Measurements from ENCODE around the gene MYEOV. TPM values are rescaled to one million over a fixed set of nuclear protein-coding genes. Genes with fewer than 3 reads are reported as not detected.
A peak's percentile ranks its signal among the peaks of the same experiment; 100 is the strongest.

MYEOV gene
- total RNA-seq, 1 experiment from 2014 or later = 182 TPM

DNA sequence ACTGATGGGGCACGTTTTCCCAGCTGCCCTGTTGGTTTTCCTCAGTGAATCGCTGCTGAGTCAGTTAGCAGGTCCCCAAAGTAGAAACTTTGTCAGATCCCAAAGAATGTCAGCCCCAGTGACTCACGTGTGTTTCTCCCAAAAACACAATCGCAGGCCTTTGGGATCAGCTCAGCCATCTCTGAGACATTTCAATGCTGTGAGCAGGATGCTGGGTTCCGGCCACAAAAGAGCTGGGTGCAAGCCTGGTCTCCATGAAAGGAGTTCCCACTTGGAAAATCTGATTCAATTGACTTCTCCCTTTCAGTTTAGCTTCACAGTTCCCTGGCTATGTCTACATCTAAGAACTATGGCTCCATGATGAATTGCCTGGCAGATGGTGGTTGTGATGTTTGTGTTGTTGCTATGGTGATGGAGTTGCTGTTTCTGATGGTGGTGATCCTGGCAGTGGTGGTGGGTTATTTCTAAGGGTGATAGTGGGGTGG, 28.0 kb downstream of the MYEOV start:
- peak overlapping the region; percentile 45; the same call in 1 of the 2 replicates for H3K4me3 ChIP-seq

DNA sequence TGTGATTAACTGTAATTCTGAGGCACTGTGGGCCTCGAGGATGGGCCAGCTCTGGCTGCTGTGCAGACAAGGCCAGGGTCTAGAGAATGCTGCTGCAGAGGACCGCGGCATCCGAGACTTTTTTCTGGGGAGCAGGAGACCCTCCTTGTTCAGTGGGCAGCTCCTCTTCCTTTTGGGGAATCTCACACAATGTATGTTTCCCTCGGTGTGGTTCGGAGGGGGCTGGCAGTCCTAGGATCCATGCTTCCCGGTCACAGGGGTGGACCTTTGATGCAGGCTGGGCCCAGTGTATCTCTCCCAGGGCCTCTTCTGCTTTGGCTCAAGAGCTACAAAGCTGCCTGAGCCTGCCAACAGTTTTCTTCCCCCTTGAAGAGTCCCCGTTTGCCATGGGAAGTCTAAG, 31.5 kb downstream of the MYEOV start:
- BruUV-seq (replicated peaks) = no TSS peak
- CTCF ChIA-PET = no interaction called here

More for the DNA sequence above, 28.0 kb downstream of the MYEOV start:
- no peak for TF ChIP-seq EZH2 (IDR thresholded peaks at IDR 0.05; ENCODE audit: low read depth)
- TF ChIP-seq, protein P1, sequence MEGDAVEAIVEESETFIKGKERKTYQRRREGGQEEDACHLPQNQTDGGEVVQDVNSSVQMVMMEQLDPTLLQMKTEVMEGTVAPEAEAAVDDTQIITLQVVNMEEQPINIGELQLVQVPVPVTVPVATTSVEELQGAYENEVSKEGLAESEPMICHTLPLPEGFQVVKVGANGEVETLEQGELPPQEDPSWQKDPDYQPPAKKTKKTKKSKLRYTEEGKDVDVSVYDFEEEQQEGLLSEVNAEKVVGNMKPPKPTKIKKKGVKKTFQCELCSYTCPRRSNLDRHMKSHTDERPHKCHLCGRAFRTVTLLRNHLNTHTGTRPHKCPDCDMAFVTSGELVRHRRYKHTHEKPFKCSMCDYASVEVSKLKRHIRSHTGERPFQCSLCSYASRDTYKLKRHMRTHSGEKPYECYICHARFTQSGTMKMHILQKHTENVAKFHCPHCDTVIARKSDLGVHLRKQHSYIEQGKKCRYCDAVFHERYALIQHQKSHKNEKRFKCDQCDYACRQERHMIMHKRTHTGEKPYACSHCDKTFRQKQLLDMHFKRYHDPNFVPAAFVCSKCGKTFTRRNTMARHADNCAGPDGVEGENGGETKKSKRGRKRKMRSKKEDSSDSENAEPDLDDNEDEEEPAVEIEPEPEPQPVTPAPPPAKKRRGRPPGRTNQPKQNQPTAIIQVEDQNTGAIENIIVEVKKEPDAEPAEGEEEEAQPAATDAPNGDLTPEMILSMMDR (conservative IDR thresholded peaks at IDR 0.05) = no peak
- Histone ChIP-seq H3K4me2 (peak overlapping the region; percentile 79), H2AFZ (no peak overlapping the region), H3K27ac (peak overlapping the region; percentile 93), H3K79me2 (ENCODE audit: low read depth) (peaks cover 100% of the 10 kb centered on the region), H4K20me1 (ENCODE audit: insufficient read depth) (peaks cover 60% of the 10 kb centered on the region), H3K9me3 (ENCODE audit: insufficient read depth, low read depth) (no peaks in the 10 kb centered on the region), H3F3A (ENCODE audit: insufficient read depth, low read depth) (peaks cover 76% of the 10 kb centered on the region), H3K27me3 (ENCODE audit: insufficient read depth, low read depth) (no peaks in the 10 kb centered on the region), H3K36me3 (ENCODE audit: low read depth) (peaks cover 59% of the 10 kb centered on the region), H3K9me2 (ENCODE audit: insufficient read depth) (no peaks in the 10 kb centered on the region), H3K4me1 (replicated peaks; ENCODE audit: insufficient read depth) (peaks cover 64% of the 10 kb centered on the region)
- intact Hi-C loops (cut with micrococcal nuclease; ENCODE audit: unreplicated experiment) = no loop called here
- CTCF ChIA-PET = no interaction called here
- DNase-seq = peak; percentile 46 to 63
- no TSS peak for BruUV-seq (replicated peaks)
- POLR2A ChIA-PET (ENCODE audit: unreplicated experiment) = interaction anchor here (0.5 to 0.7 kb wide), 2 partner anchors 20 to 266 kb away, joined by 3 read pairs; no protein-coding TSS in a partner anchor

DNA sequence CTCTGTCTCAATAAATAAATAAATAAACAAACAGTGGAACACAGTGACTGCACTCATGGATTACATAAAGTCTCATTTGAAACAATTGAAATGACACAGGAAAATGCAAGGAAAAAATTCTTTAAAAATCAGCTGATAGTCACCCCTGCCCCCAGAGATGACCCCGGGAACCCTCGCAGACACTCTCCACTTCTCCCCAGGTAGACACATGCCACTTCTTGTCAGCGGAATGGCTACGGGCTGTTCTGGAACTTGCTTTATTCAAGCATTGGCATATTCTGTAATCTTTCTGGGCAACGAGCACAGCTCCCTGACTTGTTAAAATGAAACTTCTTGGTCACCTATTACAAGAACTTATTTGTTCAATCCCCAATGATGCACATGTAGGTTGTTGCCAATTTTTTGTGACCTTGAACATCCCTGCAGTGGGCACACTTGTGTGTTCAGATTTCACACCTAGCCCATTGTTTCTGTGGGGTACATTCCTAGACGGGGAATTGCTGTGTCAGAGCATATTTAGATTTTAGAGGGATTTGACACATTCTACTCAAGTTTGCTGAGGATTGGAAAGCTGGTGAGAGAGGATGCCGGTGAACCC, 32.8 kb downstream of the MYEOV start:
- H3K4me3 ChIP-seq = no peak overlapping the region
- peaks cover 77% of the 10 kb centered on the region for H3F3A ChIP-seq (ENCODE audit: insufficient read depth, low read depth)
- H4K20me1 ChIP-seq (ENCODE audit: insufficient read depth) = peaks cover 68% of the 10 kb centered on the region
- H3K4me2 ChIP-seq = no peak overlapping the region
- no peak overlapping the region for H2AFZ ChIP-seq
- H3K27me3 ChIP-seq (ENCODE audit: insufficient read depth, low read depth) = no peaks in the 10 kb centered on the region
- H3K9me2 ChIP-seq (ENCODE audit: insufficient read depth) = no peaks in the 10 kb centered on the region
- POLR2A ChIA-PET (ENCODE audit: unreplicated experiment) = no interaction called here
- DNase-seq = no peak
- peak overlapping the region; percentile 40 for H3K27ac ChIP-seq
- H3K4me1 ChIP-seq (replicated peaks; ENCODE audit: insufficient read depth) = peaks cover 40% of the 10 kb centered on the region
- peaks cover 100% of the 10 kb centered on the region for H3K79me2 ChIP-seq (ENCODE audit: low read depth)
- H3K9me3 ChIP-seq (ENCODE audit: insufficient read depth, low read depth) = no peaks in the 10 kb centered on the region; the same call in 1 of the 2 replicates
- CTCF ChIA-PET = no interaction called here
- TF ChIP-seq, protein P1 (conservative IDR thresholded peaks at IDR 0.05) = no peak
- TF ChIP-seq EZH2 (IDR thresholded peaks at IDR 0.05; ENCODE audit: low read depth) = no peak
- H3K36me3 ChIP-seq (ENCODE audit: low read depth) = peaks cover 65% of the 10 kb centered on the region
- intact Hi-C loops (cut with micrococcal nuclease; ENCODE audit: unreplicated experiment) = no loop called here
- no TSS peak for BruUV-seq (replicated peaks)

More for the DNA sequence above, 31.5 kb downstream of the MYEOV start:
- Histone ChIP-seq H3K9me2 (ENCODE audit: insufficient read depth) (no peaks in the 10 kb centered on the region), H3K4me2 (no peak overlapping the region), H3K4me1 (replicated peaks; ENCODE audit: insufficient read depth) (peaks cover 40% of the 10 kb centered on the region), H3K27me3 (ENCODE audit: insufficient read depth, low read depth) (no peaks in the 10 kb centered on the region), H3K79me2 (ENCODE audit: low read depth) (peaks cover 100% of the 10 kb centered on the region), H3K9me3 (ENCODE audit: insufficient read depth, low read depth) (no peaks in the 10 kb centered on the region), H3F3A (ENCODE audit: insufficient read depth, low read depth) (peaks cover 77% of the 10 kb centered on the region), H3K27ac (peak overlapping the region; percentile 7; the same call in 1 of the 2 replicates), H3K4me3 (no peak overlapping the region), H2AFZ (no peak overlapping the region), H3K36me3 (ENCODE audit: low read depth) (peaks cover 54% of the 10 kb centered on the region), H4K20me1 (ENCODE audit: insufficient read depth) (peaks cover 55% of the 10 kb centered on the region)
- POLR2A ChIA-PET (ENCODE audit: unreplicated experiment) = no interaction called here
- intact Hi-C loops (cut with micrococcal nuclease; ENCODE audit: unreplicated experiment) = no loop called here
- TF ChIP-seq EZH2 (IDR thresholded peaks at IDR 0.05; ENCODE audit: low read depth) = no peak
- TF ChIP-seq, protein P1 (conservative IDR thresholded peaks at IDR 0.05) = no peak
- no peak for DNase-seq
